ENCODE measurements around the gene FETUB. TPM values are rescaled to one million over a fixed set of nuclear protein-coding genes. Genes with fewer than 3 reads are reported as not detected.

Gene FETUB
- total RNA-seq, 3 donors from 2014 or later: not detected

GRCh38 chr3:186609247-186609868, 30.8 kb upstream of the FETUB start:
- Histone ChIP-seq H3K4me3 (no peak overlapping the region), H3K36me3 (ENCODE audit: low read depth) (no peaks in the 10 kb centered on the region), H3K4me1 (ENCODE audit: low read depth) (no peaks in the 10 kb centered on the region), H3K9me3 (no peaks in the 10 kb centered on the region)
- DNase-seq: peak in 1 of 3 donors; percentile 39
- TF ChIP-seq CTCF (IDR thresholded peaks at IDR 0.05): no peak
- ATAC-seq: peak; percentile 80
- intact Hi-C loops (cut with DNase I, micrococcal nuclease): no loop called here

DNA sequence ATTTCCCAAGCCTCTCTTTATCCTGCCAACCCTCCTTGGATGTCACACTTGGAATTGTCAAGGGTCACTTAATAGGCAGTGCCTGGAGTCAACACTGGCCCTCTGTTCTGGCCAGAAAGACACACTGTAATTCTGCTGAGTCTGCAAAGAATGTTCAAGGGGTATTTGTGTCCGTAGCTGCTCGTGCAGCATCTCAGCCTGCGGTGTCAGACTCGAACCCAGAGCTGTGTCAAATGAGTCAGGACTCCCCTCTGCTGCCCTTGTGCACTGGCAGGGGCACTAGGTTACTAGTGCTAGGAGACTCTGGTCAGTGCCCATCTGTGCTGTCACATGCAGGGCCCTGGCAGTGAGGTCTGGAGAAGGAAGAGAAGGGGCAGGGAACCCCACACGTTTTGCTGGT, 28.1 kb upstream of the FETUB start:
- no peak for ATAC-seq

GRCh38 chr3:186612721-186613636, 27.2 kb upstream of the FETUB start, which contains the start of gene AHSG:
Gene AHSG (plus strand): TSS chr3:186613060. CDS start chr3:186613142, 82 bp downstream.
- H3K4me3 ChIP-seq: no peak within 1 kb of the TSS
- DNase-seq: no peak

More for the DNA sequence above, 28.1 kb upstream of the FETUB start:
- TF ChIP-seq CTCF (IDR thresholded peaks at IDR 0.05): no peak
- H3K9me3 ChIP-seq: no peaks in the 10 kb centered on the region
- H3K36me3 ChIP-seq (ENCODE audit: low read depth): no peaks in the 10 kb centered on the region
- no peak overlapping the region for H3K4me3 ChIP-seq
- intact Hi-C loops (cut with DNase I, micrococcal nuclease): loop anchor here (5.0 to 10.0 kb wide), 3 partner anchors 143 to 215 kb away; no protein-coding TSS in a partner anchor
- peaks cover 3% of the 10 kb centered on the region for H3K4me1 ChIP-seq (ENCODE audit: low read depth)
- no peak for DNase-seq

GRCh38 chr3:186613637-186614265, 26.4 kb upstream of the FETUB start:
- H3K9me3 ChIP-seq: no peaks in the 10 kb centered on the region
- peaks cover 5% of the 10 kb centered on the region for H3K4me1 ChIP-seq (ENCODE audit: low read depth)
- no peak overlapping the region for H3K4me3 ChIP-seq
- no peak for TF ChIP-seq CTCF (IDR thresholded peaks at IDR 0.05)
- ATAC-seq: no peak
- intact Hi-C loops (cut with DNase I, micrococcal nuclease): loop anchor here (5.0 to 10.0 kb wide), 3 partner anchors 141 to 214 kb away; no protein-coding TSS in a partner anchor
- DNase-seq: no peak
- no peaks in the 10 kb centered on the region for H3K36me3 ChIP-seq (ENCODE audit: low read depth)

More at GRCh38 chr3:186612721-186613636, 27.2 kb upstream of the FETUB start, which contains the start of gene AHSG:
- ATAC-seq: no peak
- H3K9me3 ChIP-seq: no peaks in the 10 kb centered on the region
- no peaks in the 10 kb centered on the region for H3K36me3 ChIP-seq (ENCODE audit: low read depth)
- TF ChIP-seq CTCF (IDR thresholded peaks at IDR 0.05): no peak
- intact Hi-C loops (cut with DNase I, micrococcal nuclease): loop anchor here (5.0 to 10.0 kb wide), 3 partner anchors 142 to 214 kb away; no protein-coding TSS in a partner anchor
- peaks cover 5% of the 10 kb centered on the region for H3K4me1 ChIP-seq (ENCODE audit: low read depth)

DNA sequence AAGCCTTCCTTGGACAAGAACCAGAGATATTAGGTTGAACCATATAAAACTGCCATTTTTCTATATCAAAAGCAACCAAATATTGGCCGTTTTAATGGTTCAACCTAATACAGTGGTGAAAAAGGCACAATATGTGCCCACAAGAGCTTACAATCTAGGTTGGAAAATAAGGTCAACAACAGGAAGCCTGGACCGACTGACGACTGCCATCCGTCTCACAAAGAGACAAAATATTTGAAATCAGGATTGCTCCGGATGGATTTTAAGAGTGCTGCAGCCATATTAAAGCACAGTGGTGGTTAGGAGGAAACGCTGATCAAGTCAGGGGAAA, 26.0 kb upstream of the FETUB start:
- TF ChIP-seq CTCF (IDR thresholded peaks at IDR 0.05): no peak
- intact Hi-C loops (cut with DNase I, micrococcal nuclease): loop anchor here (5.0 to 10.0 kb wide), 3 partner anchors 141 to 213 kb away; no protein-coding TSS in a partner anchor
- peaks cover 5% of the 10 kb centered on the region for H3K4me1 ChIP-seq (ENCODE audit: low read depth)
- H3K9me3 ChIP-seq: no peaks in the 10 kb centered on the region
- ATAC-seq: no peak
- no peak overlapping the region for H3K4me3 ChIP-seq
- no peaks in the 10 kb centered on the region for H3K36me3 ChIP-seq (ENCODE audit: low read depth)
- no peak for DNase-seq

Measured in mucosa of descending colon (tissue), 3 donors.